Effector memory CD4-positive, alpha-beta T cell (primary cell): ENCODE measurements around the gene TEKTIP1.
"Not testable (repeated sequence)": the region's sequence is repeated elsewhere in the genome, so short reads cannot be mapped to it uniquely, and the experiment has no call there.

Experiments used
- DNase-seq, 3 donors: peaks; one replicate each; pipeline ENCODE4 v3.0.0-alpha.2; 2020
- H3K27ac ChIP-seq: 2 replicates; pipeline ENCODE4 v1.7.0; 2013; ENCODE audit warnings: mild to moderate bottlenecking, low read length, moderate library complexity; ENCODE audit not compliant: insufficient read depth, poor library complexity, severe bottlenecking
- H3K27me3 ChIP-seq: replicated peaks from 2 replicates; pipeline ENCODE4 v1.7.0; 2013; ENCODE audit warnings: mild to moderate bottlenecking, low read length; ENCODE audit not compliant: insufficient read depth, control insufficient read depth, poor library complexity, severe bottlenecking
- H3K36me3 ChIP-seq: 2 replicates; pipeline ENCODE4 v1.7.0; 2013; ENCODE audit warnings: mild to moderate bottlenecking, low read length, moderate library complexity; ENCODE audit not compliant: control insufficient read depth, insufficient read depth
- H3K4me1 ChIP-seq: 2 replicates; pipeline ENCODE4 v1.7.0; 2013; ENCODE audit warnings: low read length, mild to moderate bottlenecking; ENCODE audit not compliant: control insufficient read depth, insufficient read depth, poor library complexity, severe bottlenecking
- H3K4me3 ChIP-seq: 2 replicates; pipeline ENCODE4 v1.7.0; 2013; ENCODE audit warnings: low read length, low read depth, mild to moderate bottlenecking; ENCODE audit not compliant: insufficient read depth, poor library complexity, severe bottlenecking
- H3K9me3 ChIP-seq: 2 replicates; pipeline ENCODE4 v1.7.0; 2013; ENCODE audit warnings: mild to moderate bottlenecking, low read length, moderate library complexity; ENCODE audit not compliant: control insufficient read depth

The TEKTIP1 gene

DNA sequence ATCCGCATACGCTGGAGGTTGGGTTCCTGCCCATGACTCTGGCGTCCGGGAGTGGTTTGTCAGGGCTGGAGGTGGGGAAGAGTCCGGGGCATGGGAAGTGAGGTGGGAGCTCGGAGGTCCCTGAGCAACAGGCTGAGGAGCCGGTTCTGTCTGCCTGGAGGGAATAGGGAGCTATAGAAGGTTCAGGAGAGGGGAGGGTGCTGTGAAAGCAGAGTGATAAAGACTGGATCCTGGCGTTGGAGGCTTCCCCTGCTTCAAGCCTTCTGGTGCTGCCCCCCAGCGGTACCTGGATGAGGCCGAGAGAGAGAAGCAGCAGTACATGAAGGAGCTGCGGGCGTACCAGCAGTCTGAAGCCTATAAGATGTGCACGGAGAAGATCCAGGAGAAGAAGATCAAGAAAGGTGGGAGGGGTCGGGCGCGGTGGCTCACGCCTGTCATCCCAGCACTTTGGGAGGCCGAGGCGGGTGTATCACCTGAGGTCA, 36.3 kb downstream of the TEKTIP1 start:
- H3K4me1 ChIP-seq = peaks cover 11% of the 10 kb centered on the region
- no peaks in the 10 kb centered on the region for H3K9me3 ChIP-seq
- no peaks in the 10 kb centered on the region for H3K27me3 ChIP-seq
- no peak overlapping the region for H3K4me3 ChIP-seq
- H3K36me3 ChIP-seq = no peaks in the 10 kb centered on the region
- no peak for DNase-seq
- no peak overlapping the region for H3K27ac ChIP-seq

- Histone ChIP-seq H3K36me3 (no peaks in the 10 kb centered on the region), H3K4me3 (no peak overlapping the region), H3K9me3 (no peaks in the 10 kb centered on the region), H3K4me1 (peaks cover 11% of the 10 kb centered on the region), H3K27me3 (no peaks in the 10 kb centered on the region), H3K27ac (no peak overlapping the region)
- DNase-seq = no peak
Observed at GRCh38 chr19:3575949-3576673, 37.1 kb downstream of the TEKTIP1 start.

- Histone ChIP-seq H3K27ac (no peak overlapping the region), H3K36me3 (no peaks in the 10 kb centered on the region), H3K4me3 (no peak overlapping the region), H3K4me1 (peaks cover 11% of the 10 kb centered on the region), H3K9me3 (no peaks in the 10 kb centered on the region), H3K27me3 (no peaks in the 10 kb centered on the region)
- DNase-seq = no peak
Observed at GRCh38 chr19:3576696-3577443, 37.9 kb downstream of the TEKTIP1 start.

DNA sequence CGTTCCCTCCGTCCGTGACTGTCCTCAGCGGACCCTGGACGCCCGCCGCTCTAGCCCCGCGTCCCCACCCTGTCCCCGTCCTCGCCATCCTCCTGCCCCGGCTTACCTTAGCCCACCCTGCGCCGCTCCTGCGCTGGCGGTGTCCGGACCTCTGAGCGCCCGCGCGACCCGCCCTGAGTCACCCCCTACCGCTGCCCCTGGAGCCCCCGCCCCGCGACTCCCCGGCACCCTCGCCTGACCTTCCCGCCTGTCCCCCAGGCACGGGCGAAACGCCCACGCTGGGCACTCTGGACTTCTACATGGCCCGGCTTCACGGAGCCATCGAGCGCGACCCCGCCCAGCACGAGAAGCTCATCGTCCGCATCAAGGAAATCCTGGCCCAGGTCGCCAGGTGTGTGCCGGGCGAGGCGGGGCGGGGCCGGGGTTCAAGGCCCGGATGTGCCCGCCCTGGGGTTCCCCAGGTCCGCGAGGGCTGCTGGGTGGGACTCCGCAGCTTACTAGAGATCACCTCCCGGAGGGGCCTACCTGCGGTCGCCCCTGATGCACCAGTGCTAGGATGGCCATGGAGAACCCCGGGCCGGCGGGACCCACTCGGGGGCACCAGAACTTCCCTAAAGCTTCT, 38.9 kb downstream of the TEKTIP1 start:
- Histone ChIP-seq H3K4me1 (peaks cover 7% of the 10 kb centered on the region), H3K27ac (no peak overlapping the region), H3K36me3 (no peaks in the 10 kb centered on the region), H3K4me3 (no peak overlapping the region), H3K9me3 (no peaks in the 10 kb centered on the region), H3K27me3 (no peaks in the 10 kb centered on the region)
- no peak for DNase-seq

- DNase-seq = no peak
- Histone ChIP-seq H3K27me3 (no peaks in the 10 kb centered on the region), H3K36me3 (no peaks in the 10 kb centered on the region), H3K27ac (no peak overlapping the region), H3K4me3 (no peak overlapping the region), H3K9me3 (no peaks in the 10 kb centered on the region), H3K4me1 (peaks cover 4% of the 10 kb centered on the region)
Observed at GRCh38 chr19:3578390-3578789, 39.4 kb downstream of the TEKTIP1 start.

DNA sequence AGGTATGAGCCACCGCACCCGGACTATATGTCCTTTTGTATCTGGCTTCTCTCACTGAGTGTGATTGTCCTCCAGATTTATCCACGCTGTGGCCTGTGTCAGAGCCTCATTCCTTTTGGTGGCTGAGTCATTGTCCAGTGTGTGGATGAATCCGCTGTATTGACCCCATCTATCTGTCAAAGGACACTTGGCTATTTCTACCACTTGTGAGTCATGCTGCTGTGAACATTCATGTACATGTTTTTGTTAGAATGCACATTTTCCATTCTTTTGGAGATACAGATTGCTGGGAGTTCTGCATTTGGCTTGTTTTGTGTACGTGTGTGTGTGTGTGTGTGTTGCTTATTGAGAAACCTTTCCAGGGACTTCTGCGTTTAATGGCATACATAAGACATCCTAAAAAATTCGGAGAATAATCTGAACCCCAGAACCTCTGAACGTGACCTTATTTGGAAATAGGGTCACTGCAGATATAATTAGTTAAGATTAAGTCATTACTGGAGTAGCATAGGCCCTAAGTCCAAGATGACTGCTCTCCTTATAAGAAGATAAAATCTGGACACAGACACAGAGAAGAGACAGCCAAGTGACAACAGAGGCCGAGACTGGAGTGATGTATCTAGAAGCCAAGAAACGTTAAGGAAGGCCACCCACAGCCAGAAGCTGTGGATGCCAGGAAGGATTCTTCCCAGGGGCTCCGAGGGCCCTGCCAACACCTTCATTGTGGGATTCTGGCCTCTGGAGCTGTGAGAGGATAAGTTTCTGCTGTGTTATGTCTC, 41.4 kb downstream of the TEKTIP1 start:
- H3K27me3 ChIP-seq = no peaks in the 10 kb centered on the region
- no peaks in the 10 kb centered on the region for H3K9me3 ChIP-seq
- H3K4me1 ChIP-seq = no peaks in the 10 kb centered on the region
- no peak overlapping the region for H3K4me3 ChIP-seq
- no peak for DNase-seq
- no peak overlapping the region for H3K27ac ChIP-seq
- H3K36me3 ChIP-seq = no peaks in the 10 kb centered on the region

GRCh38 chr19:3581792-3582191, 42.8 kb downstream of the TEKTIP1 start:
- not testable (repeated sequence) for H3K4me3 ChIP-seq, H3K36me3 ChIP-seq, H3K27me3 ChIP-seq, H3K4me1 ChIP-seq, H3K27ac ChIP-seq, DNase-seq, H3K9me3 ChIP-seq

DNA sequence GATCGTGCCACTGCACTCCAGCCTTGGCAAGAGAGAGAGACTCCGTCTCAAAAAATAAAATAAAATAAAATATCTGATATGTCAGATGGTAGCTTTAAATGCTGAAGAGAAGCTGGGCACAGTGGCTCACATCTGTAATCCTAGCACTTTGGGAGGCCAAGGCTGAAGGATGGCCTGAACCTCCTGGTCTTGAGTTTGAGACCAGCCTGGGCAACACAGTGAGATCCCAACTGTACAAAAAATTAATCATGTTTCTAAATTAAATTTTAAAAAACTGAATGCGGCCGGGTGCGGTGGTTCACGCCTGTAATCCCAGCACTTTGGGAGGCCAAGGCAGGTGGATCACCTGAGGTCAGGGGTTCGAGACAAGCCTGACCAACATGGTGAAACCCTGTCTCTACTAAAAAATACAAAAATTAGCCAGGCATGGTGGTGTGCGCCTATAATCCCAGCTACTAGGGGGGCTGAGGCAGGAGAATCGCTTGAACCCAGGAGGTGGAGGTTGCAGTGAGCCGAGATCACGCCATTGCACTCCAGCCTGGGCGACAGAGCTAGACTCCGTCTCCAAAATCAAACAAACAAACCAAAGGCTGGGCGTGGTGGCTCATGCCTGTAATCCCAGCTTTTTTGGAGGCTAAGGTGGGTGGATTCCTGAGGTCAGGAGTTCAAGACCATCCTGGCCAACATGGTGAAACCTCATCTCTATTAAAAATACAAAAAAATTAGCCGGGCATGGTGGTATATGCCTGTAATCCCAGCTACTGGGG, 45.2 kb downstream of the TEKTIP1 start:
- not testable (repeated sequence) for H3K36me3 ChIP-seq, H3K27me3 ChIP-seq, H3K4me3 ChIP-seq, H3K4me1 ChIP-seq, DNase-seq, H3K9me3 ChIP-seq, H3K27ac ChIP-seq
